Fibroblast of lung (primary cell): ENCODE results near the gene ALX3.

Experiments
- CTCF ChIP-seq, 2 donors: IDR thresholded peaks in 1 of 2; conservative IDR thresholded peaks in 1 of 2; 1 replicate in 1 of 2; 2 replicates in 1 of 2; pipeline ENCODE4 v1.5.1; 2011 to 2012; ENCODE audit warnings: low read length in 2 of 2, control low read depth in 1 of 2, inconsistent platforms in 1 of 2, low read depth in 1 of 2, mild to moderate bottlenecking in 1 of 2
- EZH2 ChIP-seq: IDR thresholded peaks from 2 replicates; pipeline ENCODE4 v1.5.1; 2012; ENCODE audit warnings: low read length, control low read depth, mild to moderate bottlenecking; ENCODE audit errors: missing control alignments

GRCh38 chr1:110097507-110098221 is 27.2 kb upstream of the ALX3 start:
- TF ChIP-seq EZH2 (no peak), CTCF (conservative IDR thresholded peaks at IDR 0.05 in 1 of 2, IDR thresholded peaks at IDR 0.05 in 1 of 2; ENCODE audit: low read depth in 1 of 2, low read length in 2 of 2) (no peak)
